Tibial nerve (tissue), 4 donors: ENCODE results near the gene TGM1.

Experiments used
- EP300 ChIP-seq, 2 donors: sonication (generic); formaldehyde crosslinking; IDR thresholded peaks; one replicate each; pipeline ENCODE4 v1.6.1; 2017; ENCODE audit warnings: antibody characterized with exemption in 2 of 2, mild to moderate bottlenecking in 1 of 2
- POLR2A ChIP-seq, 2 donors: fragments of 450-650 bp; IDR thresholded peaks; one replicate each; pipeline ENCODE4 v1.6.1; 2017; ENCODE audit warnings: antibody characterized with exemption in 2 of 2, mild to moderate bottlenecking in 2 of 2, moderate library complexity in 2 of 2
- TF ChIP-seq, protein P1 (sequence below), 5 experiments: fragments of 200-600 bp in 3 of 5; fragments of 450-650 bp in 2 of 5; sonication (generic) in 3 of 5; IDR thresholded peaks; one replicate each; pipeline ENCODE4 v1.5.1; 2016 to 2019; ENCODE audit warnings: antibody characterized with exemption in 5 of 5, mild to moderate bottlenecking in 3 of 5, moderate library complexity in 2 of 5

- TF ChIP-seq, protein P1, sequence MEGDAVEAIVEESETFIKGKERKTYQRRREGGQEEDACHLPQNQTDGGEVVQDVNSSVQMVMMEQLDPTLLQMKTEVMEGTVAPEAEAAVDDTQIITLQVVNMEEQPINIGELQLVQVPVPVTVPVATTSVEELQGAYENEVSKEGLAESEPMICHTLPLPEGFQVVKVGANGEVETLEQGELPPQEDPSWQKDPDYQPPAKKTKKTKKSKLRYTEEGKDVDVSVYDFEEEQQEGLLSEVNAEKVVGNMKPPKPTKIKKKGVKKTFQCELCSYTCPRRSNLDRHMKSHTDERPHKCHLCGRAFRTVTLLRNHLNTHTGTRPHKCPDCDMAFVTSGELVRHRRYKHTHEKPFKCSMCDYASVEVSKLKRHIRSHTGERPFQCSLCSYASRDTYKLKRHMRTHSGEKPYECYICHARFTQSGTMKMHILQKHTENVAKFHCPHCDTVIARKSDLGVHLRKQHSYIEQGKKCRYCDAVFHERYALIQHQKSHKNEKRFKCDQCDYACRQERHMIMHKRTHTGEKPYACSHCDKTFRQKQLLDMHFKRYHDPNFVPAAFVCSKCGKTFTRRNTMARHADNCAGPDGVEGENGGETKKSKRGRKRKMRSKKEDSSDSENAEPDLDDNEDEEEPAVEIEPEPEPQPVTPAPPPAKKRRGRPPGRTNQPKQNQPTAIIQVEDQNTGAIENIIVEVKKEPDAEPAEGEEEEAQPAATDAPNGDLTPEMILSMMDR (IDR thresholded peaks at IDR 0.05), result no peak
- TF ChIP-seq POLR2A (IDR thresholded peaks at IDR 0.05) (no peak), EP300 (IDR thresholded peaks at IDR 0.05) (no peak)
Measured at GRCh38 chr14:24277071-24277470, 14.1 kb upstream of the TGM1 start.
